DMS153 (cell line): ENCODE results near the gene RYR1.
A peak's percentile ranks its signal among the peaks of the same experiment; 100 is the strongest.

Source experiments
- DNase-seq: peaks from one replicate; lab custom pipeline; 2025; lab: John Stamatoyannopoulos, UW

RYR1 gene

GRCh38 chr19:38433268-38433733, at the start of gene RYR1:
RYR1 (plus strand) TSS chr19:38433691; CDS start chr19:38433830, 139 bp downstream.
- no peak for DNase-seq

GRCh38 chr19:38383743-38384142, 49.7 kb upstream of the RYR1 start:
- no peak for DNase-seq

GRCh38 chr19:38384209-38385027, 49.1 kb upstream of the RYR1 start:
- no peak for DNase-seq

GRCh38 chr19:38385057-38385803, 48.3 kb upstream of the RYR1 start:
- no peak for DNase-seq

- DNase-seq = no peak
These were observed 47.7 kb upstream of the RYR1 start for GRCh38 chr19:38385804-38386257.

GRCh38 chr19:38386300-38386970, 47.1 kb upstream of the RYR1 start:
- DNase-seq = no peak

- DNase-seq = no peak
These were observed 46.4 kb upstream of the RYR1 start for GRCh38 chr19:38386971-38387549.

- peak; percentile 85 for DNase-seq
These were observed 45.7 kb upstream of the RYR1 start, which contains the start of gene GGN for GRCh38 chr19:38387550-38388348. GGN (minus strand) TSS chr19:38388034; CDS start chr19:38387261, 773 bp downstream.

- peak; percentile 55 for DNase-seq
These were observed 45.0 kb upstream of the RYR1 start, which contains the start of gene SPRED3 for GRCh38 chr19:38388349-38389100. SPRED3 (plus strand) TSS chr19:38388697; CDS start chr19:38390303, 1,606 bp downstream.

- DNase-seq = peak; percentile 14
These were observed 44.2 kb upstream of the RYR1 start for GRCh38 chr19:38389101-38389925.

- no peak for DNase-seq
These were observed 43.2 kb upstream of the RYR1 start for GRCh38 chr19:38389957-38390924.

GRCh38 chr19:38391911-38392464, 41.5 kb upstream of the RYR1 start:
- DNase-seq = no peak

GRCh38 chr19:38392707-38393308, 40.7 kb upstream of the RYR1 start:
- DNase-seq = no peak

- no peak for DNase-seq
These were observed 39.0 kb upstream of the RYR1 start for GRCh38 chr19:38394488-38394887.

GRCh38 chr19:38395381-38396114, 37.9 kb upstream of the RYR1 start:
- DNase-seq = no peak

- DNase-seq = no peak
These were observed 34.4 kb upstream of the RYR1 start for GRCh38 chr19:38399081-38399480.

- DNase-seq = no peak
These were observed 34.0 kb upstream of the RYR1 start for GRCh38 chr19:38399537-38399936.
